Measurements from ENCODE around the gene SAP30BP. TPM values are rescaled to one million over a fixed set of nuclear protein-coding genes. Genes with fewer than 3 reads are reported as not detected.
A peak's percentile ranks its signal among the peaks of the same experiment; 100 is the strongest.

SAP30BP gene
- total RNA-seq, result 69.2 TPM

GRCh38 chr17:75666959-75667790, at the start of gene SAP30BP, which contains the start of gene RECQL5:
SAP30BP (plus strand) TSS chr17:75667338; CDS start chr17:75667373, 35 bp downstream.
RECQL5 (minus strand) TSS chr17:75667154; CDS start chr17:75666557, 597 bp downstream.
- peak; percentile 98 to 99 (median 99) for DNase-seq (ENCODE audit: low read depth in 2 of 3, low spot score in 2 of 3)

DNA sequence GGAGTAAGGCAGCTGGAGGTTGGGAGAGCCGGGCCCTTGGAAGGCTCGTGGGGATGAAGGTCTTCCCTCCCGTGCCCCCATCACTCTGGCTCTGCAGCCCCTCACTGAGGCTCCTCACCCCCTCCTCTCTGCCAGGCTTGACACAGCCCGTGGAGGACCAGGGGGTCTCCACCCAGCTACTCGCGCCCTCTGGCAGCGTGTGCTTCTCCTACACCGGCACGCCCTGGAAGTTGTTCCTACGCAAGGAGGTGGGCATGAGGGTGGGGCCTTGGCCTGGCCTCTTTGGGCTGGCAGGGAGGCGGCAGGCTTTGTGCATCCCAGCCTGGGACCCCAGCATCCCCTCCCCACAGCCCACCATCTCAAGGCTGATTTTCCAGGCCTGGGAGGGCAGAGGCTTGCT, 49.5 kb upstream of the SAP30BP start:
- DNase-seq (ENCODE audit: low read depth in 2 of 3, low spot score in 2 of 3), result no peak

GRCh38 chr17:75619506-75620431, 47.4 kb upstream of the SAP30BP start:
- peak in 1 of 3 donors; percentile 19 for DNase-seq (ENCODE audit: low read depth in 2 of 3, low spot score in 2 of 3)

DNA sequence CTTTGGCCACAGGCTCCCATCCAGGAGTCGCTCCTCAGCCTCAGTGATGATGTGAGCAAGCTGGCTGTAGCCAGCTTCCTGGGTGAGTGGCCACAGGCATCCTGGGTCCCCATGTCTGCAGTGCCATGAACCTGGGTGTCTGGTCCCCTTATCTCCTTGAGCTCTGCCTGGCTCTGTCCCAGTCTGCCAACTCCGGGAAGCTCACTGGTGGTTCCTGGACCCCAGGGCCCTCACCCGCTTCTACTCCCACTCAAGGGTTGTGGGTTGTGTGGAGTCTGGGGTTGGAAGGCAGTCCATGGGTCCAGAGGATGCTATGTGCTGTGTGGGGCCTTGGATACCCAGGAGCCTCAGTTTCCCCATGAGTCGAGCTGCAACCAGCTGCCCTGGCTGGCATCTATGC, 45.6 kb upstream of the SAP30BP start:
- no peak for DNase-seq (ENCODE audit: low read depth in 2 of 3, low spot score in 2 of 3)

DNA sequence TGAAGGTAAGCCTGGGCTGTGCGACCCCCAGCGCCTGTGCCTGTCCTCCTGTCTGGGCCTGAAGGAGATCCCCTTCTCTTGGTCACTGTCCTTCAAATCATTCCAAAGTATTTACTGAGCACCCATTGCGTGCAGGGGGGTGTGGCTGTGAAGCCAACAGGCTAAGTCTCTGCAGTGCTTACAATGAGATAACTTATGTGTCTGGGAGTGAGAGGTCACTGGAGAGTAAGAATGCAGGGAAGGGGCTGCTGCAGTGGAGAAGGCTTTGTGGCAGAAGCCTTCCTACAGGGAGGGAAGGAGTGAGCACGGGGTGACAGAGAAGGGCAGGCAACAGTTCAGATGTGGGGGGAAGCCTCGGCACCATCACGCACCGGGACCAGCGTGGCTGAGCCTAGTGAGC, 45.1 kb upstream of the SAP30BP start:
- no peak for DNase-seq (ENCODE audit: low read depth in 2 of 3, low spot score in 2 of 3)

GRCh38 chr17:75622771-75623273, 44.3 kb upstream of the SAP30BP start:
- DNase-seq (ENCODE audit: low read depth in 2 of 3, low spot score in 2 of 3), result no peak

GRCh38 chr17:75623386-75623785, 43.8 kb upstream of the SAP30BP start:
- no peak for DNase-seq (ENCODE audit: low read depth in 2 of 3, low spot score in 2 of 3)

DNA sequence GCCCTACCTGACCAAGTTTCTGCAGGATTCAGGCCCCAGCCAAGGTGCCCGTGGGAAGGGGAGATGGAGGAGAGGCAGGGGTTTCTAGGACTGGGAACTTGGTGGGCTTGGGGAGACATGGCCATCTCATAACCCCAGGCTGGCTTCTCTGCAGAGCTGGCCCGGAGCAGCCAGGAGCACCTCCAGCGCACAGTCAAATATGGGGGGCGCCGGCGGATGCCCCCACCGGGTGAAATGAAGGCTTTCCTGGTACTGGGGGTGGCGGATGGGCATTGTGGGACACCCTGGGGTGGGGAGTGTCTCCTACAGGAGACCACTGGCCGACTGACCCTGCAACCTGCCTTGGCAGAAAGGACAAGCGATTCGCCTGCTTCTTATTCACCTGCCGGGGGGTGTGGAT, 43.1 kb upstream of the SAP30BP start:
- no peak for DNase-seq (ENCODE audit: low read depth in 2 of 3, low spot score in 2 of 3)

GRCh38 chr17:75624714-75625345, 42.3 kb upstream of the SAP30BP start:
- DNase-seq (ENCODE audit: low read depth in 2 of 3, low spot score in 2 of 3), result no peak

DNA sequence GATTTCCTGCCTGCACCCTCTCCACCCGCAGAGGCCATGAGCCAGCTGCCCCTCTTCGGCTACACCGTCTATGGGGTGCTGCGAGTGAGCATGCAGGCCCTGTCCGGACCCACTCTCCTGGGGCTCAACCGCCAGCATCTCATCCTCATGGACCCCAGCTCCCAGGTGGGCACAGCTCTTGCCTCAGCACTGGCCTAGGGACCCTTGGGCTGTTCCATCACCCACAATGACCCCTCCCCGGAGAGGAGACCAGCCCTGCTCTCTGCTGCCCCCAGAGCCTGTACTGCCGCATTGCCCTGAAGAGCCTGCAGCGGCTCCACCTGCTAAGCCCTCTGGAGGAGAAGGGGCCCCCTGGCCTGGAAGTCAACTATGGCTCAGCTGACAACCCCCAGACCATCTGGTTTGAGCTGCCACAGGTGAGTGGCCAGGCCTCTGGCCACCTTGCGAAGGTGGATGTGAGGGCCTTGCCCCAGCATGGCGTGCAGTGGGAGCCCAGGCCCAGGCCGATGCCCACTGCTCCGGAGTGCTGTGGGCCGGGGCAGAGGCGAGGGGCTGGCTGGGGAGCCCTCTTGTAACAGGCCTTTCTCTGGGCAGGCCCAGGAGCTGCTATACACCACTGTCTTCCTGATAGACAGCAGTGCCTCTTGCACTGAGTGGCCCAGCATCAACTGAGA, 41.2 kb upstream of the SAP30BP start:
- peak in 2 of 3 donors; percentile 40 to 55 for DNase-seq (ENCODE audit: low read depth in 2 of 3, low spot score in 2 of 3)

DNA sequence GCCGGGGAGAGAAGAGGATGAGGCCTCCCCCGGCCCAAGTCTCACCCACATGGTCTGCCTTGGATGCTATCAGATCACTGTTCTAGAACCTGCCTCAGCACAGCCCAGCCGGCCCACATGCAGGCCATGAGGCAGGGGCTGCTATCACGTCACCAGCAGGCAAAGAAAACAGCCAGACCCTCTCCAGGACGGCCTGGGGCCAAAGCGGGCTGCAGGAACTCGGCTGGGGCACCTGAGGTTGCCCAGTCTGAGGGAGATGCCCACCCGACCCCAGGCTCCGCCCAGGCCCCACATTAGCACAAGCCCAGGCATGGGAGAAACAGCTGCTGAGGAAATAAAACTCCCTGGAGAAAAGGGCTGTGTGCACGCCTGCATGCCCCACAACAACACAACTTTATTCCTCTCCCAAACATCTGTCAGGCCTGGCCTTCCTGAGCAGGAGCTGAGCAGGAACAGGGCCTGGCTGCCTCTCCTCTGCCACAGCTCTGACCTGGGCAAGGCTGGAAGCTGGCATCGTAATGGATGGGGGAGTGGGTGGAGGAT, 40.6 kb upstream of the SAP30BP start:
- no peak for DNase-seq (ENCODE audit: low read depth in 2 of 3, low spot score in 2 of 3)

DNA sequence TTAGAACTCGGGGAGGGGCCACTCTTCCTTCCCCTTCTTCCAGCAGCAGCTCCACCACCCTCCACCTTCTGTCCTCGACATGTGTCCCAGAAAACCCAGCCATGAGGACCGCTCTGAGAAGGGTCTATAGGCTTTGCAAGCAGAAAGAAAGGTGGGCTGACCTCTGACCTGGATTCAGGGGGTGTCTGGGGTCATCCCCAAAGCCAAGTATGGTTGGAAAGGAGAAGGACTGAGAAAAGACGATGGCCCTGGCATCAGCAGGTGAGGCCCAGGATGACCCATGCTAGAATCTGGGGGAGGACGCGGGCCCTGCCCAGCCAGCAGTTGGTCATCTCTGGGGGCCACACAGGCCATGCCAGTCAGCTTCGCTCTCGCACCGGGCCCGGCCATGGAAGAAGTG, 40.0 kb upstream of the SAP30BP start:
- no peak for DNase-seq (ENCODE audit: low read depth in 2 of 3, low spot score in 2 of 3)

- no peak for DNase-seq (ENCODE audit: low read depth in 2 of 3, low spot score in 2 of 3)
Measured at GRCh38 chr17:75628425-75628824, 38.7 kb upstream of the SAP30BP start.

- no peak for DNase-seq (ENCODE audit: low read depth in 2 of 3, low spot score in 2 of 3)
Measured at GRCh38 chr17:75629157-75629556, 38.0 kb upstream of the SAP30BP start.

DNA sequence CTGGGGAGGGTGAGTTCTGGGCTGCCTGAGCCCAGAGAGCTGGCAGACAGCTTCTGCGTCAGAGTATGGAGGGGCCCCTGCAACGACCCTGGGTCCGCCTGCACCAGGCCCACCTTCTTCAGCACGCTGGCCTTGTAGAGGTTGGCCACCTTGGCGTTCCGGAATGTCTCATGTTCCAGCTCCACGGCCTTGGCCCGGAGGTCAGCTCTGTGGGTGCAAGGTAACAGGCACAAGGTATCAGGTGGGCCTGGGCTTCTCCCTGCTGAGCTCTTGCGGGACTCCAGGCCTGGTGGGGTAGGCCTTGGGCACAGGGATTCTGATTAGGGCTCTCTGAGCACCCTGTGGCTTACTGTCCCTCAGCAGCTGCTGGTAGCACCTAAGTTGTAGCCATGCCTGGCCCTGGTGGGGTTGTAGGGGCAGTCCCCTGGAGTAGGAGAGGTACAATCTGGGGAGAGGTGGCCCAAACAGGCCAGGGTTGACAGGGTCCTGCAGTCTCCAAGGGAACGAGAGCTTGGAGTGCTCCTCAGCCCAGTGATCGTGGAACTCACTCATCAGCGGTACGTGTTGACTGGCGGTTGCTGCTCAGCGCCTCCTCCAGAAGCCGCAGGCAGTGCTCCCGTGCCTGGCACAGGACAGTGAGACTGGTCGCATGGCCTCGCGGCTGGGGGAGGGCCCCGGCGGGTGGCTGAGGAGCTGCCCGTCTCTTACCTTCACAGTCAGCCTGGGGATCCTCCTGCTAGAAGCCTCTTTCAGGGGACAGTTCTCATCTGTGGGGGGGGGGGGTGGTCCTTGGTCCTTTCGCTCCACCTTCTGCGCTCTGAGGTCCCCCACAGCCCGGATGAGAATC, 36.8 kb upstream of the SAP30BP start:
- DNase-seq (ENCODE audit: low read depth in 2 of 3, low spot score in 2 of 3), result no peak

- DNase-seq (ENCODE audit: low read depth in 2 of 3, low spot score in 2 of 3), result no peak
Measured at GRCh38 chr17:75631353-75631752, 35.8 kb upstream of the SAP30BP start.

GRCh38 chr17:75632428-75632827, 34.7 kb upstream of the SAP30BP start:
- DNase-seq (ENCODE audit: low read depth in 2 of 3, low spot score in 2 of 3), result no peak

DNA sequence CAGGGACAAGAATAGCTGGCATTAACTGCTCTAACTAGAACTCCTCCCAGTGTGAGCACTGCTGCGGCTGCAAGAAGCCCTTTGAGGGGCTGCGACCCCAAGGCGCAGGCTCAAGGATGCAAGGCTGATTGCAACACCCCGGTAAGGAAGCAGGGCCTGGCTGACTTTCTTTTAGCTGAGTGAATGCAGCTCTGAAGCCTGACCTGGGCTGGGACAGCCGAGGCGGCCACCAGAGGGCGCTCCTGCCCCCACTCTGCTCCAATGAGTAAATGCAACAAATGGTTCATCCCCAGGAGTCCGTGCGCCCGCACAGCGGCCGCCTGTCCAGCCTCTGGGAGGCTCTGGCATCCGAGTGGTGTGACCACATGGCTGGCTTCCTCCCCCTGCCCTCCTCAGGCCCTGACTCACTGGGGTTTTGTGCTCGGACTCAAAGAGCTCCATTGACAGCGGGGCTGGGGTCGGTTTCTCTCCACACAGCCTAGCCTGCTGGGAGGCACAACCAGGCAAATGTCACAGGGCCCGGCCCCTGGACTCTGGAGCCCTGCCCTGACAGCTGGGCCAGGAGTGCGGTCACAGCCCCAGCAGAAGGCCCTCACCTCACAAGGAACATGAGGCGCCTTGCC, 34.2 kb upstream of the SAP30BP start, which contains the start of gene SMIM5:
SMIM5 (plus strand) TSS at position 572 of the 623 bp plus-strand sequence. CDS start 6,768 bp downstream, outside the sequence.
- peak; percentile 71 to 80 (median 76) for DNase-seq (ENCODE audit: low read depth in 2 of 3, low spot score in 2 of 3)
